HG03521 (cell line): Measurements from ENCODE around the gene RBPJL.

Source experiments
- ATAC-seq: cut with Tn5 transposase; IDR thresholded peaks from one replicate; pipeline ENCODE4 v1.9.1; 2021; ENCODE audit warnings: mild to moderate bottlenecking, moderate library complexity; ENCODE audit not compliant: unreplicated experiment

The RBPJL gene

GRCh38 chr20:45306431-45306982, at the start of gene RBPJL:
Gene RBPJL (plus strand): TSS chr20:45306840. CDS start chr20:45306923, 83 bp downstream.
- no peak for ATAC-seq

GRCh38 chr20:45257161-45257560, 49.5 kb upstream of the RBPJL start:
- ATAC-seq = no peak

- no peak for ATAC-seq
These were observed 48.9 kb upstream of the RBPJL start for GRCh38 chr20:45257711-45258110.

- ATAC-seq = no peak
These were observed 48.4 kb upstream of the RBPJL start for GRCh38 chr20:45258259-45258658.

GRCh38 chr20:45258664-45259063, 48.0 kb upstream of the RBPJL start:
- ATAC-seq = no peak

- ATAC-seq = no peak
These were observed 42.9 kb upstream of the RBPJL start for GRCh38 chr20:45263556-45264266.

GRCh38 chr20:45266977-45267376, 39.7 kb upstream of the RBPJL start:
- no peak for ATAC-seq

- no peak for ATAC-seq
These were observed 38.1 kb upstream of the RBPJL start for GRCh38 chr20:45268531-45268930.

- no peak for ATAC-seq
These were observed 37.6 kb upstream of the RBPJL start for GRCh38 chr20:45269056-45269455.

GRCh38 chr20:45269754-45270270, 36.8 kb upstream of the RBPJL start:
- ATAC-seq = no peak

GRCh38 chr20:45275338-45275737, 31.3 kb upstream of the RBPJL start:
- ATAC-seq = no peak

GRCh38 chr20:45279992-45280391, 26.6 kb upstream of the RBPJL start:
- ATAC-seq = no peak

GRCh38 chr20:45282700-45283550, 23.7 kb upstream of the RBPJL start:
- ATAC-seq = no peak

GRCh38 chr20:45283551-45284057, 23.0 kb upstream of the RBPJL start:
- no peak for ATAC-seq

GRCh38 chr20:45288376-45288775, 18.3 kb upstream of the RBPJL start:
- ATAC-seq = no peak

- ATAC-seq = no peak
These were observed 17.8 kb upstream of the RBPJL start for GRCh38 chr20:45288860-45289259.

- no peak for ATAC-seq
These were observed 16.5 kb upstream of the RBPJL start for GRCh38 chr20:45289942-45290676.

- no peak for ATAC-seq
These were observed 15.8 kb upstream of the RBPJL start for GRCh38 chr20:45290677-45291355.

- no peak for ATAC-seq
These were observed 15.1 kb upstream of the RBPJL start for GRCh38 chr20:45291526-45291925.

GRCh38 chr20:45292343-45292742, 14.3 kb upstream of the RBPJL start:
- ATAC-seq = no peak
